ENCODE results near the gene UNC13C.

The UNC13C gene

DNA sequence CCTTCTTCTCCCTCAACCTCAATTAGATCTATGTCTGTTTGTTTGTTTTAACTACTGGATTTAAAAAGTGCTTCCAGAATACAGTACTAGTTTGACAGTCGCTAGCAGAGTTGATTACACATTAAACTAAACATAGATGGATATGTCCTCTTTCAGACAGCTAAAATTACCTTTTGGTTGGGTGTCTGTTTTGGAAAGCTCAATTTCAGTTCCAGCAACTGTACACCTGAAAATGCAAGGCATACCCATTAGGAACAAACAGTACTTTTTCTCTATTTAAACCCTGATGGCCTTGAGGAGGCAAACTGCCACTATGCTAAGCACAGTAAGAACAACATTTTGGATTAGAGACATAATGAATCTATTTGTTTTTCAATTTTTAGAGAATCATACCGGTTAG is 234.4 kb downstream of the UNC13C start:
- Histone ChIP-seq H3K27ac (replicated peaks) (no peak overlapping the region), H3K27me3 (ENCODE audit: insufficient read depth, poor library complexity, severe bottlenecking) (no peaks in the 10 kb centered on the region), H3K4me3 (replicated peaks; ENCODE audit: insufficient read depth, low read length) (no peak overlapping the region)
- TF ChIP-seq SPI1 (IDR thresholded peaks at IDR 0.05; ENCODE audit: borderline replicate concordance, low read depth), result no peak
- no peak for TF ChIP-seq GABPA (IDR thresholded peaks at IDR 0.05; ENCODE audit: low read depth)
- TF ChIP-seq, protein P1, sequence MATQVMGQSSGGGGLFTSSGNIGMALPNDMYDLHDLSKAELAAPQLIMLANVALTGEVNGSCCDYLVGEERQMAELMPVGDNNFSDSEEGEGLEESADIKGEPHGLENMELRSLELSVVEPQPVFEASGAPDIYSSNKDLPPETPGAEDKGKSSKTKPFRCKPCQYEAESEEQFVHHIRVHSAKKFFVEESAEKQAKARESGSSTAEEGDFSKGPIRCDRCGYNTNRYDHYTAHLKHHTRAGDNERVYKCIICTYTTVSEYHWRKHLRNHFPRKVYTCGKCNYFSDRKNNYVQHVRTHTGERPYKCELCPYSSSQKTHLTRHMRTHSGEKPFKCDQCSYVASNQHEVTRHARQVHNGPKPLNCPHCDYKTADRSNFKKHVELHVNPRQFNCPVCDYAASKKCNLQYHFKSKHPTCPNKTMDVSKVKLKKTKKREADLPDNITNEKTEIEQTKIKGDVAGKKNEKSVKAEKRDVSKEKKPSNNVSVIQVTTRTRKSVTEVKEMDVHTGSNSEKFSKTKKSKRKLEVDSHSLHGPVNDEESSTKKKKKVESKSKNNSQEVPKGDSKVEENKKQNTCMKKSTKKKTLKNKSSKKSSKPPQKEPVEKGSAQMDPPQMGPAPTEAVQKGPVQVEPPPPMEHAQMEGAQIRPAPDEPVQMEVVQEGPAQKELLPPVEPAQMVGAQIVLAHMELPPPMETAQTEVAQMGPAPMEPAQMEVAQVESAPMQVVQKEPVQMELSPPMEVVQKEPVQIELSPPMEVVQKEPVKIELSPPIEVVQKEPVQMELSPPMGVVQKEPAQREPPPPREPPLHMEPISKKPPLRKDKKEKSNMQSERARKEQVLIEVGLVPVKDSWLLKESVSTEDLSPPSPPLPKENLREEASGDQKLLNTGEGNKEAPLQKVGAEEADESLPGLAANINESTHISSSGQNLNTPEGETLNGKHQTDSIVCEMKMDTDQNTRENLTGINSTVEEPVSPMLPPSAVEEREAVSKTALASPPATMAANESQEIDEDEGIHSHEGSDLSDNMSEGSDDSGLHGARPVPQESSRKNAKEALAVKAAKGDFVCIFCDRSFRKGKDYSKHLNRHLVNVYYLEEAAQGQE (IDR thresholded peaks at IDR 0.05; ENCODE audit: insufficient replicate concordance, low read depth), result no peak
- TF ChIP-seq POLR2AphosphoS5 (IDR thresholded peaks at IDR 0.05; ENCODE audit: low read depth), result no peak
- TF ChIP-seq, protein P2, sequence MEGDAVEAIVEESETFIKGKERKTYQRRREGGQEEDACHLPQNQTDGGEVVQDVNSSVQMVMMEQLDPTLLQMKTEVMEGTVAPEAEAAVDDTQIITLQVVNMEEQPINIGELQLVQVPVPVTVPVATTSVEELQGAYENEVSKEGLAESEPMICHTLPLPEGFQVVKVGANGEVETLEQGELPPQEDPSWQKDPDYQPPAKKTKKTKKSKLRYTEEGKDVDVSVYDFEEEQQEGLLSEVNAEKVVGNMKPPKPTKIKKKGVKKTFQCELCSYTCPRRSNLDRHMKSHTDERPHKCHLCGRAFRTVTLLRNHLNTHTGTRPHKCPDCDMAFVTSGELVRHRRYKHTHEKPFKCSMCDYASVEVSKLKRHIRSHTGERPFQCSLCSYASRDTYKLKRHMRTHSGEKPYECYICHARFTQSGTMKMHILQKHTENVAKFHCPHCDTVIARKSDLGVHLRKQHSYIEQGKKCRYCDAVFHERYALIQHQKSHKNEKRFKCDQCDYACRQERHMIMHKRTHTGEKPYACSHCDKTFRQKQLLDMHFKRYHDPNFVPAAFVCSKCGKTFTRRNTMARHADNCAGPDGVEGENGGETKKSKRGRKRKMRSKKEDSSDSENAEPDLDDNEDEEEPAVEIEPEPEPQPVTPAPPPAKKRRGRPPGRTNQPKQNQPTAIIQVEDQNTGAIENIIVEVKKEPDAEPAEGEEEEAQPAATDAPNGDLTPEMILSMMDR (IDR thresholded peaks at IDR 0.05; ENCODE audit: insufficient read depth, low read length), result no peak
- no peak for DNase-seq (ENCODE audit: low read depth in 1 of 2, low spot score in 1 of 2)

DNA sequence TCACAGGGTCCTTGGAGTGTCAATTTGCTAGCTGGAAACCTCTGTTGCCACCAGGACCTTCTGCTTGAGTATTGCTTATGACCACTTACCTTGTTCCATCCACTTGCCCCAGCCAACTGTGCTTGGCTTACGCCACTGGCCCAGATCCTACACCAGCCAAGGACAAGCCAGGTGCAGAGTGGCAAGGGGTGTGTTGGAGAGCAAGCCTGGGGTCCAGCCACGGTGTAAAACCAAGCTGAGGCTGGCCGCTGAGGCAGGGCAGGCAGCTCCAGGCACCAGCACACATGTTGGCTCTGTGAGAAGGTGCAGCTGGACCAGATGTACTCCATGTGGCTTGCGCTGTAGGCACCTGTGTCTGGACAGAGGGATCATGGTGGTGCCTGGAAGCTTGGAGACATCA is 248.2 kb downstream of the UNC13C start:
- no peak for DNase-seq (ENCODE audit: low read depth in 1 of 2, low spot score in 1 of 2)
- Histone ChIP-seq H3K27me3 (ENCODE audit: insufficient read depth, poor library complexity, severe bottlenecking) (peaks cover 5% of the 10 kb centered on the region), H3K27ac (replicated peaks) (no peak overlapping the region), H3K4me3 (replicated peaks; ENCODE audit: insufficient read depth, low read length) (no peak overlapping the region)
- TF ChIP-seq POLR2AphosphoS5 (IDR thresholded peaks at IDR 0.05; ENCODE audit: low read depth) (no peak), GABPA (IDR thresholded peaks at IDR 0.05; ENCODE audit: low read depth) (no peak), SPI1 (IDR thresholded peaks at IDR 0.05; ENCODE audit: borderline replicate concordance, low read depth) (no peak)
- TF ChIP-seq, protein P2 (IDR thresholded peaks at IDR 0.05; ENCODE audit: insufficient read depth, low read length), result no peak
- TF ChIP-seq, protein P1 (IDR thresholded peaks at IDR 0.05; ENCODE audit: insufficient replicate concordance, low read depth), result no peak

DNA sequence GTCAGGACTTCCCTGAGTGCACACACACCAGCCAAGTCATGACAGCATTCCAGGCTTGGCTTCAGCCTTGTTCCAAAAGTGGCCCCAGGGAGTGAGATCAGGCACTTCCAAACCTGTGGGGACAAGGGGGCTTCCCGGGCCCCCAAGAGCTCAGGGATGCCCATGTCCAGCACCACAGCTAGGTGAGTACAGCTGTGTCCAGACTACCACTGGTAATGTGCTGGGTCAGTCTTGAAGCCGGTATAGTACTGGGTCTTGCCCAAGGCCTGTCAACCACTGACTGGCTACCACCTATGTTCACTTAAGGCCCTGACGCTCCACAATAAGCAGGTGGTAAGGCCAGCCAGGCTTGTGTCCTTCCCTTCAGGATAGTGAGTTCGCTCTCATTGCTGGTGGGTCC is 249.3 kb downstream of the UNC13C start:
- no peak overlapping the region for H3K27ac ChIP-seq (replicated peaks)
- TF ChIP-seq, protein P1 (IDR thresholded peaks at IDR 0.05; ENCODE audit: insufficient replicate concordance, low read depth), result no peak
- TF ChIP-seq POLR2AphosphoS5 (IDR thresholded peaks at IDR 0.05; ENCODE audit: low read depth) (no peak), GABPA (IDR thresholded peaks at IDR 0.05; ENCODE audit: low read depth) (no peak), SPI1 (IDR thresholded peaks at IDR 0.05; ENCODE audit: borderline replicate concordance, low read depth) (no peak)
- TF ChIP-seq, protein P2 (IDR thresholded peaks at IDR 0.05; ENCODE audit: insufficient read depth, low read length), result no peak
- H3K4me3 ChIP-seq (replicated peaks; ENCODE audit: insufficient read depth, low read length), result no peak overlapping the region
- no peak for DNase-seq (ENCODE audit: low read depth in 1 of 2, low spot score in 1 of 2)
- peaks cover 5% of the 10 kb centered on the region for H3K27me3 ChIP-seq (ENCODE audit: insufficient read depth, poor library complexity, severe bottlenecking)
